ENCODE data around the gene PRUNE2.

Gene PRUNE2

DNA sequence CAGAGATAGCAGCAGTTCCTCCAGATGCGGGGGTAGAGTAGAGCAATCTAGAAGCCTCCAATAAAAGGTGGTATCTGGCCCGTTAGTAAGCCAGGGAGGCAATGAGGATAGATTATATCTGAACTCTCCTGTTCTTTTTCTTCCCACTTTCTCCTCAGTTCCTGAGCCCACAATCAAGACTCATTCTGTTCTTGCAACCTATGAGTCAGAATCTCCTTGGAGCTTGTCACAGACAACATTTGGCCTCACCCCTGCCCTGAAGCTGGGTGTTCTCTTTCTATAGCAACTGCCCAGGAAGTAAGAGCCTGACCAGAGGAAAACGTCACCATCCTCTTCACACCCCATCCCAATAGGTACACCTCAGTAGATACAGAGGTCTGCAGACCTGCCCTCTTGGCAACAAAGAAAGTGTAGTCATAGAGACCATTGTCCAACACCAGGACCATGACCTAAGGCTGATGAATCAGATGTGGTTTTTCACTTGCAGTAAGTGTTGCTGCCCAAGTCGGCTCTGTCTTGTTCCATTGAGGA lies 218.0 kb downstream of the PRUNE2 start:
- TF ChIP-seq, protein P1, sequence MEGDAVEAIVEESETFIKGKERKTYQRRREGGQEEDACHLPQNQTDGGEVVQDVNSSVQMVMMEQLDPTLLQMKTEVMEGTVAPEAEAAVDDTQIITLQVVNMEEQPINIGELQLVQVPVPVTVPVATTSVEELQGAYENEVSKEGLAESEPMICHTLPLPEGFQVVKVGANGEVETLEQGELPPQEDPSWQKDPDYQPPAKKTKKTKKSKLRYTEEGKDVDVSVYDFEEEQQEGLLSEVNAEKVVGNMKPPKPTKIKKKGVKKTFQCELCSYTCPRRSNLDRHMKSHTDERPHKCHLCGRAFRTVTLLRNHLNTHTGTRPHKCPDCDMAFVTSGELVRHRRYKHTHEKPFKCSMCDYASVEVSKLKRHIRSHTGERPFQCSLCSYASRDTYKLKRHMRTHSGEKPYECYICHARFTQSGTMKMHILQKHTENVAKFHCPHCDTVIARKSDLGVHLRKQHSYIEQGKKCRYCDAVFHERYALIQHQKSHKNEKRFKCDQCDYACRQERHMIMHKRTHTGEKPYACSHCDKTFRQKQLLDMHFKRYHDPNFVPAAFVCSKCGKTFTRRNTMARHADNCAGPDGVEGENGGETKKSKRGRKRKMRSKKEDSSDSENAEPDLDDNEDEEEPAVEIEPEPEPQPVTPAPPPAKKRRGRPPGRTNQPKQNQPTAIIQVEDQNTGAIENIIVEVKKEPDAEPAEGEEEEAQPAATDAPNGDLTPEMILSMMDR (IDR thresholded peaks at IDR 0.05; ENCODE audit: control extremely low read depth, extremely low read depth, low read depth, missing control alignments): no peak
- ChIA-PET CTCF (interaction anchor here (1.0 to 5.0 kb wide), 5 partner anchors 15 to 37 kb away, joined by 4 to 53 read pairs (median 4); no protein-coding TSS in a partner anchor), POLR2A (no interaction called here)
- DNase-seq (ENCODE audit: extremely low spot score): no peak

- CTCF ChIA-PET: interaction anchor here (1.3 to 1.9 kb wide), 5 partner anchors 10 to 36 kb away, joined by 3 to 6 read pairs (median 4); no protein-coding TSS in a partner anchor
- POLR2A ChIA-PET: no interaction called here
- TF ChIP-seq, protein P1 (IDR thresholded peaks at IDR 0.05; ENCODE audit: control extremely low read depth, extremely low read depth, low read depth, missing control alignments): no peak
- no peak for DNase-seq (ENCODE audit: extremely low spot score)
Measured at GRCh38 chr9:76686756-76687155, 219.2 kb downstream of the PRUNE2 start.

DNA sequence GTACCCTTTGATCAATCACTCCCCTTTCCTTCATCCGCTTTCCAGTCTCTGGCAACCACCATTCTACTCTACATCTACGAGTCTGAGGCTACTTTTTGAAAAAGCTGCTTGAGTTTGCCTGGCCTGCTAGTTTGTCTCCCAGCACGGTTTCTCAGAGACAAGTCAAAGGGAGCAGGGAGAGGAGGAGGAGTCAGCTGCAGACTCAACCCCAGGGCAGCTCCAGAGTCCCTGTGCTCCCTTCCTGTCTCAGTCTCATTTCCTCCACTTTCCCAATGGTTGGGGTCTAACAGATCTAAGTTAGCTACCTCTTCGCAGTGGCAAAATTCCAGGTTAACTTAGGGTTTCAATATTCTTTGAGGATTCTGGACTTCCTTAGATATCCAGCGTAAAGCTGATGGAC lies 221.7 kb downstream of the PRUNE2 start:
- DNase-seq (ENCODE audit: extremely low spot score): no peak
- ChIA-PET POLR2A (no interaction called here), CTCF (interaction anchor here (2.1 kb wide), 1 partner anchor 20 kb away, joined by 6 read pairs; no protein-coding TSS in a partner anchor)
- TF ChIP-seq, protein P1 (IDR thresholded peaks at IDR 0.05; ENCODE audit: control extremely low read depth, extremely low read depth, low read depth, missing control alignments): no peak

DNA sequence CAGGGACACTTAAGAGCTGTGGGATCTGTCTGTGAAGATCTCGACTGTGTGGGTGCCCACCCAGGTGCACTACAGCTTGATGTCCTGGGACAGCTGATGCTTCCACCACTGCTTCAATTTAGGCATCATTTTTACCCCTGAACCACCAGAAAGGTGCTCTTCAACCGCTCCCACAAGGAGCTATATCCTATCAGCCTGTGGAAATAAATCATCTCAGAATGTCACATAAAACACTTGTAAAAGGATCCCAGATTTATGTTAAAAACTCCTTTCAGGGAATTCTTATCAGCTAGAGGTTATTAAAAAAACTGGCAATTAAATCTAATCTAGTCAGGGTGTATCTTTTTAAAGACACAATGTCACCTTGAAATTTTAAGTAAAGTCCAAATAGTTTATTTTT lies 224.4 kb downstream of the PRUNE2 start:
- TF ChIP-seq, protein P1 (IDR thresholded peaks at IDR 0.05; ENCODE audit: control extremely low read depth, extremely low read depth, low read depth, missing control alignments): no peak
- POLR2A ChIA-PET: no interaction called here
- DNase-seq (ENCODE audit: extremely low spot score): no peak
- CTCF ChIA-PET: interaction anchor here (0.6 to 1.2 kb wide), 4 partner anchors 10 to 24 kb away, joined by 3 to 6 read pairs (median 4); no protein-coding TSS in a partner anchor

DNA sequence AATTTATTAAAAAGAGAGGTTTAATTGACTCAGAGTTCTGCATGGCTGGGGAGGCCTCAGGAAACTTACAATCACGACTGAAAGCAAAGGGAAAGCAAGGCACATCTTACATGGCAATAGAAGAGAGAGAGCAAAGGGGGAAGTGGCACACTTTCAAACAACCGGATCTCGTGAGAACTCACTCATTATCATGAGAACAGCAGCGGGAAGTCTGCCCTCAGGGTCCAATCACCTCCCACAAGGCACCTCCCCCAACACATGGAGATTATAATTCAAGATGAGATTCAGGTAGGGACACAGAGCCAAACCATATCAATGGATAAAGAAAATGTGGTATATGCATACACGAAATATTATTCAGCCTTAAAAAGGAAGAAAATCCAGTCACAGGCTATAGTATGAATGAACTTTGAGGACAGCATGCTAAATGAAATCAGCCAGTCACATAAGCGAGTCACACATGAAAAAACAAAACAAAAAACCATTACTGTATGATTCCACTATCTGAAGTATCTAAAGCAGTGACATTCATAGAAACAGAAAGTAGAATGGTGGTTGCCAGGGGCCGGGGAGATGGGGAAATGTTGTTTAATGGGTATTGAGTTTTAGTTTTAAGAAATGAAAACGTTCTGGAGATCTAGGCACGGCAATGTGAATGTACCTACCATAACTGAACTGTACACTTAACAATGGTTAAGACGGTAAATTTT lies 225.0 kb downstream of the PRUNE2 start:
- no peak for DNase-seq (ENCODE audit: extremely low spot score)
- ChIA-PET CTCF (interaction anchor here (0.7 to 1.2 kb wide), 2 partner anchors 20 to 23 kb away, joined by 3 to 6 read pairs; no protein-coding TSS in a partner anchor), POLR2A (no interaction called here)
- TF ChIP-seq, protein P1 (IDR thresholded peaks at IDR 0.05; ENCODE audit: control extremely low read depth, extremely low read depth, low read depth, missing control alignments): no peak

DNA sequence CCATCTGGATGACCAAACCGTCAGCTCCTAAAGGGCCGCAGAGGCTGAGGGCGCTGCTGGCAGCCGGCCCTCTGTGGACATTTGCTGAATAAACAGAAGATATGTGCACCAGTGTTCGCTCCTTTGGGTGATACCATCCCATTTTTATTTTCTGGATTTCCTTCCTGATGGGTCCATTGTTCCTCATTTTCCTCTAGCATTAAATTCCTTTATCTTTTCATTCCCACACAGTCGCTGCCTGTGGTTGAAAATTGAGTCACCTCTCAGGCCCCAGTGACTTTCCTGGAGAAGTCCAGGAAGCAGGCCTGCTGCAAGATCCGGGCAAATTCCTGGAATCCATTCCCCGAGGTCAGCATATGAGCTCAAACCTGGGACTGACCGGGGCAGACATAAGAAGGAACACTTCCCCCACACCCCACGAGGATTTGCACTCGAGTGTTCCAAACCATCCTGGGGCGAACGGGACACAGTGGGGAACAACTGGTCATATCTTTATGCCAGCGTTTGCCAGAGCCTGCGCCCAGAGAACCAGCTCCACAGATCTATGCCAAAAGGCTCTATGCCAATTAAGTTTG lies 228.3 kb downstream of the PRUNE2 start:
- CTCF ChIA-PET: interaction anchor here (0.9 to 1.5 kb wide), 3 partner anchors 9 to 22 kb away, joined by 3 to 5 read pairs (median 3); no protein-coding TSS in a partner anchor
- TF ChIP-seq, protein P1 (IDR thresholded peaks at IDR 0.05; ENCODE audit: control extremely low read depth, extremely low read depth, low read depth, missing control alignments): no peak
- POLR2A ChIA-PET: no interaction called here
- no peak for DNase-seq (ENCODE audit: extremely low spot score)

Measured in GM10248 (cell line).